Stimulated activated CD4-positive, alpha-beta T cell treated with anti-CD3 and anti-CD28 coated beads, Interleukin-12 subunit alpha, Interleukin-12 subunit beta, amount 100 ng/mL, for 48 hours (primary cell): ENCODE results near the gene DNHD1.

Experiments used
- DNase-seq, 3 donors: peaks; one replicate each; pipeline ENCODE4 v3.0.0-alpha.2; 2020; ENCODE audit warnings: low read depth in 2 of 3, low spot score in 1 of 3

The DNHD1 gene

GRCh38 chr11:6563121-6563619, 66.1 kb downstream of the DNHD1 start:
- DNase-seq: no peak

GRCh38 chr11:6563667-6564066, 66.6 kb downstream of the DNHD1 start:
- DNase-seq: no peak

GRCh38 chr11:6565325-6565724, 68.2 kb downstream of the DNHD1 start:
- no peak for DNase-seq

DNA sequence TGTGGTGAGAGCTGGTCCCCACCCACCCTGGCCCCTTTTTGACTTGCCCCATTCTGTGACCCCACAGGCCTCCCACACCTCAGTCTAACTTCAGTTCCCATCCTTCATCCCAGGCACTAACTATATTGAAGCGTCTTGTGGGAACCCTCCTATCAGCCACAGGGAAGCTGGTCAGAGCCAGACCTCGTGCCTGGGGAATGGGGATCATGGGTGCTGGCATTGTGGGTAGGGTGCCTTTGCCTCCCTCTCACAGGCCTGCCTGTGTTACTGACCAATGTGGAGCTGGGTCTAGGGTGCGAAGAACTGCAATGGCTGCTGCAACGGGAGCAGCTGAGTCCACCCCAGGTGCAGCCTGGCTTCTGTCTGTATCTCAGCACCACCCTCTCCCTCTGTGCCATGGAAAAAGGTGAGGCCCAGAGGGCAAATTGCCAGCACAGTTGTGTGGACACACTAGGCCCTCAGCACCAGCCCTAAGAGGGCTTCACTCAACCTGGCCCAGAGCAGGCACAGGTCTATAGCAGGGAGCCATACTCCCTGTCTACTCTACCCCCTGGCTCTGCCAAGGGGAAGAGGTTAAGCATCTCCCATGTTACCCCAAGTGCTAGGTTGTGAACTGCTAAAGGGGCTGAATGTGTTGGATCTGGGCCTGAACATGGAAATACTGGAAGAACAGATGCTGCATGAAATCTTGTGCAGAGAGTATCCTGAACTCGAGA, 69.1 kb downstream of the DNHD1 start:
- no peak for DNase-seq

DNA sequence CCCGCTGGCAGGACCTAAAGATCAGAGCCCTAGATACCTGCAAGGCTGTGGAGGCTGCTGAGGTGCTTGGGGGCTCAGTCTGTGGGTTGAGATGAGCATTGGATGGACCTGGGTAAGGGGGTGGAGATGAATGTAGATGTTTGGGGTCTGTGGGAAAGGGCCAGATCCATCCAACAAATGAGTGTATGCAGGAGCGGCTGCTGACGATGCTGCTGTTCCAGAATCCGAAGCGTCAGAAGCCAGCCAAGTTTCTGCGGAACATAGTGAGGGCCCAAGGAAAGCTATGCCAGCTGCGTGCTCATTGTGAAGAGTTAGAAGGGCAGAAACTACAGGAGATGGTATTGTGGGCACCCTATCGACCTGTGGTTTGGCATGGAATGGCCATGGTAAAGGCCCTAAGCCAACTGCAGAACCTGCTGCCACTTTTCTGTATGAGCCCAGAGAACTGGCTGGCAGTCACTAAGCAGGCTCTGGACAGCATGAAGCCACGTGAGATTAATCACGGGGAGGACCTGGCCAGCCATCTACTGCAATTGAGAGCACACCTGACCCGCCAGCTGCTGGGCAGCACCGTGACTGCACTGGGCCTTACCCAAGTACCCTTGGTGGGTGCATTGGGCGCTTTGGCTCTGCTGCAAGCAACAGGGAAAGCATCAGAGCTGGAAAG, 69.8 kb downstream of the DNHD1 start:
- DNase-seq: no peak

GRCh38 chr11:6567371-6567745, 70.3 kb downstream of the DNHD1 start:
- DNase-seq: no peak

- DNase-seq: no peak
Measured at GRCh38 chr11:6568191-6568918, 71.3 kb downstream of the DNHD1 start.

DNA sequence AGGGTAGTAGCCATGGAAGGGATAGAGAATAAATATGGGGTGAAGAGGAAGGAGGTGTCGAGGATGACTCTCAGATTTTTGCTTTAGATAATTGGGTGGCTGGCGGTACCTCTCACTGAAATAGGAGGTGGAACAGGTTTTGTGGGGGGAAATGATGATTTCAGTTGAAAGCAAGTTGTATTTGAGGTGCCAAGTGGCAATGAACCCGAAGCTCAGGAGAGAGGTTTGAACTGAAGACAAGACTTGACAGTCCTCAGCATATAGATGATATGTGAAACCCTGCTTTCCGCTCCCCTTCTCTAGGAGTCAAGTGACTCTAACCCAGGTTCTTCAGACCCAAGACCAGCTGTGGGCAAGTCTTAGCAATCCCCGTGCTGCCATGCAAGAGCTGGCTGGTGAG, 72.6 kb downstream of the DNHD1 start:
- DNase-seq: no peak

DNA sequence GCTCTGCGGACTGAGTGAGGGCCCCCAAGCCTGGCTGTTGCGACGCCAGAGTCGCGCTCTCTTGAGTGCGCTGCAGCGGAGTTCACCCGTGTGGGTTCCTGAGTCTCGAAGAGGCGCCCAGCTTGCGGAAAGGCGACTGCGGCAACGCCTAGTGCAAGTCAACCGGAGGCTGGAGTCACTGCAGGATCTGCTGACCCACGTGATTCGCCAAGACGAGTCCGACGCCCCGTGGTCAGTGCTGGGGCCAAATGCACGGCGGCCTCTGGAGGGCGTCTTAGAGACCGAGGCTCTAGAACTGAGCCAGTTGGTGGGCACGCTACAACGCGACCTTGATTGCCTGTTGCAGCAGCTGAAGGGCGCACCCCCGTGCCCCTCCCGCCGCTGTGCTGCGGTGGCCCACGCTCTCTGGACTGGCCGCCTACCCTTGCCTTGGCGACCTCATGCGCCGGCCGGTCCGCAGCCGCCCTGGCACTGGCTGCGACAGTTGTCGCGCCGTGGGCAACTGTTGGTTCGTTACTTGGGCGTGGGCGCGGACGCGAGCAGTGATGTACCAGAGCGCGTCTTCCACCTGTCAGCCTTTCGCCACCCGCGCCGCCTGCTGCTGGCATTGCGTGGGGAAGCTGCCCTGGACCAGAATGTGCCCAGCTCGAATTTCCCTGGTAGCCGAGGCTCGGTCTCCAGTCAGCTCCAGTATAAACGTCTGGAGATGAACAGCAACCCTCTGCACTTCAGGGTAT, 73.8 kb downstream of the DNHD1 start:
- DNase-seq: no peak

DNA sequence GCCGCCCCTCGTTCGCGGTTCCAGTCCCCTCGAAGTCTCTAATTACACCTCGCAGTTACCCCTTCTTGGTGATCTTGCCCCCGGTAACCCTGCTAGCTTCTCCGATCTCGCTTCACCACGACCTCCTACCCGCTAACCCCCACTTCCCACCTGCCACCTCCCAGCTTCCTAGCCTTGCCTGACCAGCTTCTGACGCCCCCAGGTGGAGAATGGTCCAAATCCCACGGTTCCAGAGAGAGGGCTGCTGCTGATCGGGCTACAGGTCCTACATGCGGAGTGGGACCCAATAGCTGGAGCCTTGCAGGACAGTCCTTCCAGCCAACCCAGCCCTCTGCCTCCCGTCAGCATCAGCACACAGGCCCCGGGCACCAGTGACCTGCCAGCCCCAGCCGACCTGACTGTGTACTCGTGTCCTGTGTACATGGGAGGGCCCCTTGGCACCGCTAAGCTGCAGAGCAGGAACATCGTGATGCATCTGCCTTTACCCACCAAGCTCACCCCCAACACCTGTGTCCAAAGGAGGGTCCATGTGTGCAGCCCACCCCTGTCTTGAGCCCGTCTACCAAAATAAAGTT, 74.4 kb downstream of the DNHD1 start:
- DNase-seq: no peak

GRCh38 chr11:6572215-6572614, 75.1 kb downstream of the DNHD1 start:
- DNase-seq: no peak

DNA sequence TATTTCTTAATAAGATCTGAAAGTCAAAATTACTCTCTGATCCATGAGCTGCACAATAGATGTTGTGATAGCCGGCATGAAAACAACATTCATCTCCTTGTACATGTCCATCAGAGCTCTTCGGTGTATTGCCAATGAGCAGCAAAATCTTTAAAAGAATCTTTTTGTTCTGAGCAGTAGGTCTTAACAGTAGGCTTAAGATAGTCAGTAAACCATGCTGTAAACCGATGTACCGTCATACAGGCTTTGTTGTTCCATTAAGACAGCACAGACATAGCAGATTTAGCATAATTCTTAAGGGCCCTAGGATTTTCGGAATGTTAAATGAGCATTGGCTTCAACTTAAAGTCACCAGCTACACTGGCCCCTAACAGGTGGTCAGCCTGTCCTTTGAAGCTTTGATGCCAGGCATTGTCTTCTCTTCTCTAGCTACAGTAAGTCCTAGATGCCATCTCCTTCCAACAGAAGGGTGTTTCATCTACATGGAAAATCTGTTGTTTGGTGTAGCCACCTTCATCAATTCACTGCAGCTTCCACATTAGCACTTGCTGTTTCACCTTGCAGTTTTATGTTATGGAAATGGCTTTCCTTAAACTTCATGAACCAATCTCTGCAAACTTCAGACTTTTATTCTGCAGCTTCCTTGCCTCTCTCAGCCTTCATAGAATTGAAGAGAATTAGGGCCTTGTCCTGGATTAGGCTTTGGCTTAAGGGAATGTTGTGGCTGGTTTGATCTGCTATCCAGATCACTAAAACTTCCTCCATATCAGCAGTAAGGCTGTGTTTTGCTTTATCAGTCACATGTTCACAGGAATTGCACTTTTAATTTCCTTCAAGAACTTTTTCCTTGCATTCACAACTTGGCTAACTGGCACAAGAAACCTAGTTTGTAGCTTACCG, 78.0 kb downstream of the DNHD1 start:
- DNase-seq: no peak

DNA sequence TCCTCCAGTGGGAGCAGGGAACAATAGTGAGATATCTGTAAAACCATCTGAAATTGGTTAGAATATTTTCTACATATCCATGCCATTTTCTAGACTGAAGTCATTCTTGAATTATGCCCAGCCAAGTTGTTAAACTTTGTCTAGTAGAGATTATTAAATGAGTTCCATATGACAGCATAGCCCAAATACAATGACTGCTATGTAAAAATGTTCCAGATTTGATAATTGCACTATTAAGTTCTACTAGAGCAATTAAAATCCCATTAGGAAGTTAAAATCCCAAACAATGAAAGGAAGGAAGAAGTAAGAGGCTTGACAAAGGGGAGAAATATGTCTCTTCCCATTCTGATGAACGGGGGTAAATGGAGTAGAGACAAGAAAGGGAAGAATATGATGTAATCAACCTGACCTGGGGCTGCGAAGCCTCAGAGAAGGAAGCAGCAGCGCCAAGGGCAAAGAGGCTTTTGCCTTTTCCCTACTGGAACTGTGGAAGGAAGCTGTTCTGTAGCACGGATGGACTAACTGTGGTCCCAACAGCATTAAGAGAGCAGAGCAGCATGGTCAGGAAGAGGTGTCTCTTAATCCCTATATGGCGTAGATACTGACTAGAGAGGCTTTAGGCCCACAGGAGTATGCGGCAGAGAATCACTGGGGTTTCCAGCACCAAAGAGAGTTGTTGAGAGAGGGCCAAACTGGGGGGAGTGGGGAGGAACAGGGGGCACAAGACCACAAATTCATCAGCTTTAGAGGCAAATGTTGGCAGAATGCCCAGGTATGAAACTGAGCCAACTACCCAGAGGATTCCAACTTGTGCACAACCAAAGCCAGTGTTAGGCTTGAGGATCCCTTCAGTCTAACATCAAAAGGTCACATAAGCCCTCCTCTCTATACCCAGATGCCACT, 79.6 kb downstream of the DNHD1 start:
- no peak for DNase-seq

GRCh38 chr11:6578134-6578533, 81.1 kb downstream of the DNHD1 start:
- DNase-seq: no peak

GRCh38 chr11:6579681-6580080, 82.6 kb downstream of the DNHD1 start:
- no peak for DNase-seq

GRCh38 chr11:6583584-6583983, 86.5 kb downstream of the DNHD1 start:
- DNase-seq: no peak

DNA sequence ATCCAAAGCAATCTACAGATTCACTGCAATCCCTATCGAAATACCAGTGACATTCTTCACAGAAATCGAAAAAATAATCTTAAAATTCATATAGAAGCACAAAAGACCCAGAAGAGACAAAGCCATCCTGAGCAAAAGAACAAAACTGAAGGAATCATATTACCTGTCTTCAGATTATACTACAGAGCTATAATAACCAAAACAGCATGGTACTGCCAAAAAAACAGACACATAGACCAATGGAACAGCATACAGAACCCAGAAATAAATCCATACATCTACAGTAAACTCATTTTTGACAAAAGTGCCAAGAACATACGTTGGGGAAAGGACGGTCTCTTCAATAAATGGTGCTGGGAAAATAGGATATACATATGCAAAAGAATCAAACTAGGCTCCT, 87.4 kb downstream of the DNHD1 start:
- no peak for DNase-seq

DNA sequence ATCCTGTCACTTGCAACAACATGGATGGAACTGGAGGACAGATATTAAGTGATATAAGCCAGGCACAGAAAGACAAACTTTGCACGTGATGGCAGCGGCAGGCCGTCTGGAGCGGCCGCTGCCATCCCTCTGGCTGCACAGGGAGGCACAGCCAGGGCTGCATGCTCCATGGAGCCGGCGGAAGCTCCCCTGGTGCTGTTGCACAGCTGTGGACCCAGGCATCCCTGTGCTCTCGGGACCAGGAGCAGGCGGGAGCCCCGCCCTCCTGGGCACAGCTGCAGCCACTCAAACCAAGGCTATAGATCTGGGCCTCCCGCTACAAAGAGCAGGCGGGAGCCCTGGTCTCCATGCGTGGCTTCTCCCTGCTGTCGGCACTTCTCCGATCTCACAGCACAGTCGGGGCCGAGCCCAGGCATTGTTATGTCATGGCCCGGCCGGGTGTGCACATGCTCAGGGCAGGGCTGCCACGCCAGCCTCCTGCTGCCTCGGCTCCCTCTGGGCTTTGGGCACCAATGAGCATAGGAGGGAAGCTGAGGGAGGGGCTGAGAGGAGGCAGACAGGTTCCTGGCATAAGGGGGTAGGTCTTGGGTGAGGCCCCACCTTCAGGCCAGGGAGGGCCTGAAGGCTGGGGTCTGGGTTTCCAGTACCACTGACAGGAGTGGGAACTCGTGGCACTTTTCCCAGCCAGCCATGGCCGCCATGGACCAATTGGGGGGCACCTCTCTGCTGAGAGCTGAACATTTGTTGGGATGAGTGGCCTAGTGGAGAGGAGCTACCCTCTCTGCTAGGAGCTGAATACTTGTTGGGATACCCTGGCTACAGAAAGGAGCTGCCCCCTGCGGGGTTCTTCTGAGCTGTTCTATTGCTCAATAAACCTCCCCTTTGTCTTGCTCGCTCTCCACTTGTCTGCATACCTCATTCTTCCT, 89.6 kb downstream of the DNHD1 start:
- DNase-seq: no peak
